ENCODE measurements around the gene RAB4B. TPM values are rescaled to one million over a fixed set of nuclear protein-coding genes. Genes with fewer than 3 reads are reported as not detected.

RAB4B gene
- total RNA-seq, 2 donors from 2014 or later = 20.4 to 23.3 TPM

DNA sequence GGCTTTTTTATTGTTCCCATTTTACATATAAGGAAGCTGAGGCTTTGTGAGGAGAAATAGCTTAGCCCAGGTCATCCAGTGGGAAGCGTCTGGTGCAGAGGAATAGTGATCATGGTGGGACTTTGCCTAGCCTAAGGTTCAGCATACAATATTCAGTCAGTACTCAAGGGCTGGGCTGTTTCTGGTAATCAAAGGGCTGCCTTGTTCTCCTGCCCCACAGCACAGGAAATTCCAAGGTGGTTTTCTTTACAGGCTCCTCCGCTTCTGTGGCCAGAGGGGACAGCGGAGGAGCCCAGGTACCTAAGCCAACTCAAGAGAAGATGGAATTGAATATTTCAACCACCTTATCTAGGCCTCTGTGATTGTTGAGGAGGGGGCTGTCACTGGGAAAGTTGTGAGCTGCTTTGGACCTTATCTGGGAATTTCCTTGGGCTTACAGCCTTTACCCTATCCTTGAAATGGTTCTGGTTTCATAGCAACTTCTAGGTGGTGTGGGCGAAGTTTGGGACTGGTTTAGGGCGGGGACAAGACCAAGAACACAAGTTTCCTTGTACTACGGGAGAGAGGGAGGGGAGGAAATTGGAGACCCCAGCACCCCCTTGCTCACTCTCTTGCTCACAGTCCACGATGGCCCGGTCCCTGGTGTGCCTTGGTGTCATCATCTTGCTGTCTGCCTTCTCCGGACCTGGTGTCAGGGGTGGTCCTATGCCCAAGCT, 3.0 kb upstream of the RAB4B start, which contains the start of gene MIA:
MIA (plus strand) TSS at position 606 of the 716 bp plus-strand sequence; CDS start at position 628, 22 bp downstream.
- DNase-seq = no peak
- Histone ChIP-seq H3K9me3 (no peaks in the 10 kb centered on the region), H3K27me3 (no peaks in the 10 kb centered on the region), H3K36me3 (replicated peaks in 1 of 2; ENCODE audit: insufficient read depth in 1 of 2, low read depth in 2 of 2) (no peaks in the 10 kb centered on the region), H3K4me1 (peaks cover 16% of the 10 kb centered on the region), H3K27ac (no peak within 1 kb of the TSS), H3K4me3 (no peak within 1 kb of the TSS)
- intact Hi-C loops (cut with DNase I) = no loop called here
- WGBS, 2 donors = 80 to 81% methylated on average over 9 of the region's 9 CpGs
- TF ChIP-seq, protein P1, sequence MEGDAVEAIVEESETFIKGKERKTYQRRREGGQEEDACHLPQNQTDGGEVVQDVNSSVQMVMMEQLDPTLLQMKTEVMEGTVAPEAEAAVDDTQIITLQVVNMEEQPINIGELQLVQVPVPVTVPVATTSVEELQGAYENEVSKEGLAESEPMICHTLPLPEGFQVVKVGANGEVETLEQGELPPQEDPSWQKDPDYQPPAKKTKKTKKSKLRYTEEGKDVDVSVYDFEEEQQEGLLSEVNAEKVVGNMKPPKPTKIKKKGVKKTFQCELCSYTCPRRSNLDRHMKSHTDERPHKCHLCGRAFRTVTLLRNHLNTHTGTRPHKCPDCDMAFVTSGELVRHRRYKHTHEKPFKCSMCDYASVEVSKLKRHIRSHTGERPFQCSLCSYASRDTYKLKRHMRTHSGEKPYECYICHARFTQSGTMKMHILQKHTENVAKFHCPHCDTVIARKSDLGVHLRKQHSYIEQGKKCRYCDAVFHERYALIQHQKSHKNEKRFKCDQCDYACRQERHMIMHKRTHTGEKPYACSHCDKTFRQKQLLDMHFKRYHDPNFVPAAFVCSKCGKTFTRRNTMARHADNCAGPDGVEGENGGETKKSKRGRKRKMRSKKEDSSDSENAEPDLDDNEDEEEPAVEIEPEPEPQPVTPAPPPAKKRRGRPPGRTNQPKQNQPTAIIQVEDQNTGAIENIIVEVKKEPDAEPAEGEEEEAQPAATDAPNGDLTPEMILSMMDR (IDR thresholded peaks at IDR 0.05) = no peak
- no peak for TF ChIP-seq POLR2A (IDR thresholded peaks at IDR 0.05)
- no peak for ATAC-seq

DNA sequence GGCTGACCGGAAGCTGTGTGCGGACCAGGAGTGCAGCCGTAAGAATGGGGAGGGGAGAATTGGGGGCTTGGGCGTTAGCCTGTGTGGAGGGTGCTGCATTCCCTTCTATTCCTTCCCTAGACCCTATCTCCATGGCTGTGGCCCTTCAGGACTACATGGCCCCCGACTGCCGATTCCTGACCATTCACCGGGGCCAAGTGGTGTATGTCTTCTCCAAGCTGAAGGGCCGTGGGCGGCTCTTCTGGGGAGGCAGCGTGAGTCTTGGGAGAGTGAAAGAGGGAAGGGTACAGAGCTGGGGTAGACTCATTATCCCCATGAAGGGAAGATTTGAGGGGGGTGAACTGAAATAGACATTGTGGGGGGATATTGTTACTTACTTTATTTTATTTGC, 2.4 kb upstream of the RAB4B start:
- TF ChIP-seq POLR2A (IDR thresholded peaks at IDR 0.05) = no peak
- TF ChIP-seq, protein P1 (IDR thresholded peaks at IDR 0.05) = no peak
- H3K4me3 ChIP-seq = no peak overlapping the region
- WGBS, 2 donors = 87 to 93% methylated on average over 10 of the region's 10 CpGs
- H3K4me1 ChIP-seq = peaks cover 16% of the 10 kb centered on the region
- H3K9me3 ChIP-seq = no peaks in the 10 kb centered on the region
- no peaks in the 10 kb centered on the region for H3K27me3 ChIP-seq
- intact Hi-C loops (cut with DNase I) = no loop called here
- H3K27ac ChIP-seq = no peak overlapping the region
- DNase-seq (no peak), ATAC-seq (no peak)
- no peaks in the 10 kb centered on the region for H3K36me3 ChIP-seq (replicated peaks in 1 of 2; ENCODE audit: insufficient read depth in 1 of 2, low read depth in 2 of 2)

DNA sequence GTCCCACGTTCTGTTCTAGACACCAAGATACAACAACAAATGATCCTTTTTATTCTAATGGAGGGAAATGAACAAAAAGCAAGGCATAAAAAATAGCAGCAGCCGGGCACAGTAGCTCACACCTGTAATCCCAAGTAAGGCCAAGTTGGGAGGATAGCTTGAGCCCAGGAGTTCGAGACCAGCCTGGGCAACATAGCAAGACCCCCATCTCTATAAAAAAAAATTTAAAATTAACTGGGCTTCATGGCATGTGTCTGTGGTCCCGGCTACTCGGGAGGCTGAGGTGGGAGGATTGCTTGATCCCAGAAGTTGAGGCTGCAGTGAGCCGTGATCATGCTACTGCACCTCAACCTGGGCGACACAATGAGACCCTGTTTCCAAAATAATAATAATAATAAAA, 1.7 kb upstream of the RAB4B start:
- Histone ChIP-seq H3K27ac (peak overlapping the region in 1 of 4 donors; percentile 99), H3K36me3 (replicated peaks in 1 of 2; ENCODE audit: insufficient read depth in 1 of 2, low read depth in 2 of 2) (no peaks in the 10 kb centered on the region), H3K4me1 (peaks cover 16% of the 10 kb centered on the region), H3K4me3 (no peak overlapping the region), H3K9me3 (no peaks in the 10 kb centered on the region), H3K27me3 (no peaks in the 10 kb centered on the region)
- DNase-seq (no peak), ATAC-seq (no peak)
- 77 to 78% methylated on average over 7 of the region's 7 CpGs for WGBS, 2 donors
- TF ChIP-seq POLR2A (IDR thresholded peaks at IDR 0.05) = no peak
- TF ChIP-seq, protein P1 (IDR thresholded peaks at IDR 0.05) = no peak
- intact Hi-C loops (cut with DNase I) = no loop called here

DNA sequence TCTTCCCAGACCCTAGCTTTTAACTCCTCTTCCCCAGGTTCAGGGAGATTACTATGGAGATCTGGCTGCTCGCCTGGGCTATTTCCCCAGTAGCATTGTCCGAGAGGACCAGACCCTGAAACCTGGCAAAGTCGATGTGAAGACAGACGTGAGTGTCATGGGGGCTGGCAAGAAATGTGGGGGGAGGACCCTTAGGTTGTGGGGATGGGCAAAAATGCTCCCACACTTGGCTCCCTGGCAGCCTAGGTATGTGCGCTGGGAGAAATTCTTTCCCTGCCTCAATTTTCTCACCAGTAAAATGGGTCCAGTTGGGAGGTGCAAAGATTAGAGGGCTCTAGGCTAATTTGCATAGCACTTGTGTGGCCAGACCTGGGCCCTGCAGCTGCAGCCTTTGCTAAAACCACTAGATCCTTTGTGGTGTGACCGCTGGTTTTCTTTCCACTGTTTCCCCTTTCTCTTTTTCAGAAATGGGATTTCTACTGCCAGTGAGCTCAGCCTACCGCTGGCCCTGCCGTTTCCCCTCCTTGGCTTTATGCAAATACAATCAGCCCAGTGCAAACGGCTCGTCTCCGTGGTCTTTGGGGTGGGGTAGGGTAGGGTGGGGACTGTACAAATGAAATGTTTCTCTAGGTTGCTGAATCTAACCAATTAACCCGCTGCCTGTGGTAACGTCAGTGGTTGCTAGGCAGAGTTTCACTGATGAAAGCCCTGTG, 959 bp upstream of the RAB4B start:
- Histone ChIP-seq H3K27me3 (no peaks in the 10 kb centered on the region), H3K27ac (peak overlapping the region; percentile 92 to 100 (median 98)), H3K4me3 (peak overlapping the region; percentile 34 to 56), H3K36me3 (replicated peaks in 1 of 2; ENCODE audit: insufficient read depth in 1 of 2, low read depth in 2 of 2) (no peaks in the 10 kb centered on the region), H3K9me3 (no peaks in the 10 kb centered on the region), H3K4me1 (peaks cover 16% of the 10 kb centered on the region)
- TF ChIP-seq, protein P1 (IDR thresholded peaks at IDR 0.05) = peak in 2 of 7 experiments; percentile 3 to 8
- TF ChIP-seq POLR2A (IDR thresholded peaks at IDR 0.05) = no peak
- intact Hi-C loops (cut with DNase I) = no loop called here
- WGBS, 2 donors = 15 to 19% methylated on average over 13 of the region's 13 CpGs
- DNase-seq (peak; percentile 85 to 94 (median 89)), ATAC-seq (peak; percentile 77)

All from body of pancreas (tissue), 4 donors.